Neural cell (in vitro differentiated cells): ENCODE results near the gene TENT5C. TPM values are rescaled to one million over a fixed set of nuclear protein-coding genes. Genes with fewer than 3 reads are reported as not detected.

Experiments
- H2AFZ ChIP-seq: fragments of 200-600, 300-800 bp; sonication (generic), shearing (Covaris generic); 2 replicates; pipeline ENCODE4 v1.6.0; 2014; ENCODE audit warnings: low read depth, mild to moderate bottlenecking, antibody characterized with exemption, low read length, moderate library complexity
- H3F3A ChIP-seq: fragments of 200-600 bp; shearing (Covaris generic); 2 replicates; pipeline ENCODE4 v1.6.1; 2016; ENCODE audit warnings: mild to moderate bottlenecking, moderate library complexity, mixed read lengths, antibody characterized with exemption, low read length; ENCODE audit not compliant: insufficient read depth, poor library complexity, severe bottlenecking
- H3K27ac ChIP-seq: fragments of 200-600, 300-800 bp; sonication (generic), shearing (Covaris generic); 2 replicates; pipeline ENCODE4 v1.5.1; 2014; ENCODE audit warnings: mild to moderate bottlenecking, low read length, moderate library complexity
- H3K27me3 ChIP-seq: fragments of 300-800, 200-600 bp; sonication (generic), shearing (Covaris generic); 2 replicates; pipeline ENCODE4 v1.6.0; 2014; ENCODE audit warnings: mild to moderate bottlenecking, low read depth, low read length, moderate library complexity; ENCODE audit not compliant: insufficient read depth
- H3K36me3 ChIP-seq: fragments of 300-800, 200-600 bp; sonication (generic), shearing (Covaris generic); 2 replicates; pipeline ENCODE4 v1.5.1; 2014; ENCODE audit warnings: mild to moderate bottlenecking, antibody characterized with exemption, low read length, moderate library complexity; ENCODE audit not compliant: insufficient read depth
- H3K4me2 ChIP-seq: fragments of 300-800, 200-600 bp; sonication (generic), shearing (Covaris generic); 2 replicates; pipeline ENCODE4 v1.6.0; 2014; ENCODE audit warnings: mild to moderate bottlenecking, low read length
- H3K4me3 ChIP-seq: fragments of 300-800, 200-600 bp; sonication (generic), shearing (Covaris generic); 2 replicates; pipeline ENCODE4 v1.5.1; 2014; ENCODE audit warnings: mild to moderate bottlenecking, low read length, moderate library complexity
- H3K79me2 ChIP-seq: fragments of 200-600 bp; shearing (Covaris generic); replicated peaks from 2 replicates; pipeline ENCODE4 v1.6.0; 2014; ENCODE audit warnings: mild to moderate bottlenecking, low read length, moderate library complexity; ENCODE audit not compliant: insufficient read depth
- H3K9ac ChIP-seq: fragments of 300-800, 200-600 bp; sonication (generic), shearing (Covaris generic); 2 replicates; pipeline ENCODE4 v1.6.1; 2016; ENCODE audit warnings: mild to moderate bottlenecking, low read length, mixed read lengths
- H3K9me2 ChIP-seq: fragments of 200-600 bp; shearing (Covaris generic); 2 replicates; pipeline ENCODE4 v1.6.1; 2016; ENCODE audit warnings: mild to moderate bottlenecking, low read length, mixed read lengths; ENCODE audit not compliant: insufficient read depth
- H3K9me3 ChIP-seq: fragments of 200-600, 300-800 bp; sonication (generic), shearing (Covaris generic); 2 replicates; pipeline ENCODE4 v1.6.1; 2016; ENCODE audit warnings: mild to moderate bottlenecking, mixed run types, low read length, moderate library complexity, mixed read lengths
- H4K20me1 ChIP-seq: fragments of 200-600 bp; shearing (Covaris generic); 2 replicates; pipeline ENCODE4 v1.6.1; 2016; ENCODE audit warnings: mild to moderate bottlenecking, mixed run types; ENCODE audit not compliant: insufficient read depth
- EP300 ChIP-seq: fragments of 450-650 bp; conservative IDR thresholded peaks from 2 replicates; pipeline ENCODE4 v1.6.1; 2014; ENCODE audit warnings: antibody characterized with exemption, mild to moderate bottlenecking, moderate library complexity; ENCODE audit not compliant: poor library complexity, severe bottlenecking
- EZH2 ChIP-seq: fragments of 200-600, 300-800 bp; shearing (Covaris generic), sonication (generic); IDR thresholded peaks from 2 replicates; pipeline ENCODE4 v1.6.1; 2014; ENCODE audit warnings: antibody characterized with exemption, low read length, borderline replicate concordance, mild to moderate bottlenecking; ENCODE audit not compliant: insufficient read depth, poor library complexity, severe bottlenecking
- MXI1 ChIP-seq: fragments of 450-650 bp; conservative IDR thresholded peaks from 2 replicates; pipeline ENCODE4 v1.6.1; 2014; ENCODE audit warnings: antibody characterized with exemption, mild to moderate bottlenecking; ENCODE audit not compliant: poor library complexity, severe bottlenecking
- POLR2AphosphoS5 ChIP-seq: IDR thresholded peaks from 2 replicates; pipeline ENCODE4 v1.6.1; 2012
- RAD21 ChIP-seq: fragments of 450-650 bp; conservative IDR thresholded peaks from 2 replicates; pipeline ENCODE4 v1.6.1; 2014; ENCODE audit warnings: antibody characterized with exemption, mild to moderate bottlenecking, moderate library complexity
- REST ChIP-seq: IDR thresholded peaks from 2 replicates; pipeline ENCODE4 v1.6.1; 2012; ENCODE audit warnings: borderline replicate concordance
- SMC3 ChIP-seq: fragments of 450-650 bp; conservative IDR thresholded peaks from 2 replicates; pipeline ENCODE4 v1.6.1; 2014; ENCODE audit warnings: antibody characterized with exemption, mild to moderate bottlenecking, moderate library complexity; ENCODE audit not compliant: poor library complexity
- TAF1 ChIP-seq: IDR thresholded peaks from 2 replicates; pipeline ENCODE4 v1.6.1; 2012; ENCODE audit warnings: low read depth
- polyA plus RNA-seq: library from polyadenylated mRNA; depleted of rRNA; stranded (reverse); fragments of >200 nt; gene quantifications from 2 replicates; pipeline ENCODE4 v1.2.3, GENCODE V29; 2014
- TF ChIP-seq, protein P1 (sequence below): fragments of 450-650 bp; IDR thresholded peaks from 2 replicates; pipeline ENCODE4 v1.5.1; 2014; ENCODE audit warnings: antibody characterized with exemption, mild to moderate bottlenecking, moderate library complexity; ENCODE audit not compliant: poor library complexity, severe bottlenecking

Gene TENT5C
- polyA plus RNA-seq, 1 donor from 2014 or later, result 0.05 TPM

DNA sequence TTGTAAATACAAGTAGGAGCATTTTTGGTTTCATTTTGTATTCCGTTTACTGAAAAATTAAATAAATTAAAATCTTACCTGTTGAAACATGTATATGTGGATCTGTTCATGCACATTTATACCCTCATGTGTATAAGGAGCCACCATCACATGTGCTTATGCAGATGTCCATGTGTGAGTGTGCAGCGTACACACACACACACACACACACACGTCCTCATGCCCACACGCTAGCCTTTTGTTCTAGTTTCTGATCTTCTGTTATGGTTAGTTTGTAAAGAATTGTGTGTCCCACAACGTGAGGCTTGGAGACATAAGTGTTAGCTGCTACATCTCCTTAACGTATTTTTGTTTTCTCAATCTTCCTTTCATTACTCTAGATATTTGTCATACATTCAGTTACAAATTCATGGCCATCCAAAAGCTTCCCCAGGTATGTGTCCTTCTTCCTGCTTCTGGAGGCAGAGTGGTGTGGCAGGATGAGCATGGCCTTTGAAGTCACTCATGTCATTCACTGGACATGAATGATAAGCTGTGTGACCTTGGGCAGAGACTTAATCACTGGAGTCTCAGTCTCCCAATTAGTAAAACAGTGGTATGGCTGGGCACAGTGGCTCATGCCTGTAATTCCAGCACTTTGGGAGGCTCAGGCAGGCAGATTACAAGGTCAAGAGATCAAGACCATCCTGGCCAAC, 54.6 kb downstream of the TENT5C start:
- Histone ChIP-seq H3F3A (no peaks in the 10 kb centered on the region), H3K79me2 (no peaks in the 10 kb centered on the region), H4K20me1 (no peaks in the 10 kb centered on the region), H3K4me2 (no peak overlapping the region), H3K27me3 (no peaks in the 10 kb centered on the region), H3K4me3 (no peak overlapping the region), H3K27ac (no peak overlapping the region), H3K36me3 (no peaks in the 10 kb centered on the region), H3K9me3 (no peaks in the 10 kb centered on the region), H3K9ac (no peak overlapping the region), H2AFZ (no peak overlapping the region), H3K9me2 (no peaks in the 10 kb centered on the region)
- TF ChIP-seq EZH2, result no peak
- TF ChIP-seq POLR2AphosphoS5, result no peak
- TF ChIP-seq SMC3, result no peak
- TF ChIP-seq, protein P1, sequence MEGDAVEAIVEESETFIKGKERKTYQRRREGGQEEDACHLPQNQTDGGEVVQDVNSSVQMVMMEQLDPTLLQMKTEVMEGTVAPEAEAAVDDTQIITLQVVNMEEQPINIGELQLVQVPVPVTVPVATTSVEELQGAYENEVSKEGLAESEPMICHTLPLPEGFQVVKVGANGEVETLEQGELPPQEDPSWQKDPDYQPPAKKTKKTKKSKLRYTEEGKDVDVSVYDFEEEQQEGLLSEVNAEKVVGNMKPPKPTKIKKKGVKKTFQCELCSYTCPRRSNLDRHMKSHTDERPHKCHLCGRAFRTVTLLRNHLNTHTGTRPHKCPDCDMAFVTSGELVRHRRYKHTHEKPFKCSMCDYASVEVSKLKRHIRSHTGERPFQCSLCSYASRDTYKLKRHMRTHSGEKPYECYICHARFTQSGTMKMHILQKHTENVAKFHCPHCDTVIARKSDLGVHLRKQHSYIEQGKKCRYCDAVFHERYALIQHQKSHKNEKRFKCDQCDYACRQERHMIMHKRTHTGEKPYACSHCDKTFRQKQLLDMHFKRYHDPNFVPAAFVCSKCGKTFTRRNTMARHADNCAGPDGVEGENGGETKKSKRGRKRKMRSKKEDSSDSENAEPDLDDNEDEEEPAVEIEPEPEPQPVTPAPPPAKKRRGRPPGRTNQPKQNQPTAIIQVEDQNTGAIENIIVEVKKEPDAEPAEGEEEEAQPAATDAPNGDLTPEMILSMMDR, result no peak
- TF ChIP-seq RAD21, result no peak
- TF ChIP-seq EP300, result no peak
- TF ChIP-seq REST, result no peak
- no peak for TF ChIP-seq TAF1
- TF ChIP-seq MXI1, result no peak

- Histone ChIP-seq H3K79me2 (no peaks in the 10 kb centered on the region), H3F3A (no peaks in the 10 kb centered on the region), H3K36me3 (no peaks in the 10 kb centered on the region), H3K27ac (no peak overlapping the region), H2AFZ (no peak overlapping the region), H4K20me1 (no peaks in the 10 kb centered on the region), H3K9ac (no peak overlapping the region), H3K4me2 (no peak overlapping the region), H3K9me2 (no peaks in the 10 kb centered on the region), H3K4me3 (no peak overlapping the region), H3K9me3 (no peaks in the 10 kb centered on the region), H3K27me3 (no peaks in the 10 kb centered on the region)
- TF ChIP-seq EP300 (no peak), MXI1 (no peak), EZH2 (no peak), RAD21 (no peak), TAF1 (no peak), POLR2AphosphoS5 (no peak), SMC3 (no peak)
Measured at GRCh38 chr1:117661027-117661426, 55.2 kb downstream of the TENT5C start.
